ENCODE results near the gene PREB. TPM values are rescaled to one million over a fixed set of nuclear protein-coding genes. Genes with fewer than 3 reads are reported as not detected.
A peak's percentile ranks its signal among the peaks of the same experiment; 100 is the strongest.

Gene PREB
- total and polyA plus RNA-seq, 2 of the 13 experiments (the other 11 are each of a cell fraction or from before 2014, with no cell fraction given), result 112 to 192 TPM

- TF ChIP-seq ZNF646 (CRISPR knock-in tag; IDR thresholded peaks at IDR 0.05), result no peak
- no peak; the same call in 1 of the 2 replicates for TF ChIP-seq ZNF274 (CRISPR knock-in tag; IDR thresholded peaks at IDR 0.05)
- peak; percentile 64; the same call in 1 of the 2 replicates for TF ChIP-seq SSRP1 (CRISPR knock-in tag; IDR thresholded peaks at IDR 0.05)
- no peak for TF ChIP-seq KAT2B (IDR thresholded peaks at IDR 0.05; ENCODE audit: borderline replicate concordance, low read depth, low read length)
- TF ChIP-seq PLRG1 (conservative IDR thresholded peaks at IDR 0.05), result no peak
- TF ChIP-seq MTF2 (CRISPR knock-in tag; IDR thresholded peaks at IDR 0.05; ENCODE audit: borderline replicate concordance), result no peak; the same call in 1 of the 2 replicates
- no peak for TF ChIP-seq MAFK (conservative IDR thresholded peaks at IDR 0.05 in 1 of 2, IDR thresholded peaks at IDR 0.05 in 1 of 2; ENCODE audit: low read length in 2 of 2)
- 0 out of 2 replicates have a peak, but pooled peaks have one; percentile 54 for TF ChIP-seq ZNF761 (CRISPR knock-in tag; conservative IDR thresholded peaks at IDR 0.05)
- TF ChIP-seq ZNF7 (CRISPR knock-in tag; IDR thresholded peaks at IDR 0.05), result no peak
- TF ChIP-seq SOX13 (IDR thresholded peaks at IDR 0.05), result no peak
- TF ChIP-seq SOX13 (CRISPR knock-in tag; conservative IDR thresholded peaks at IDR 0.05 in 1 of 2, IDR thresholded peaks at IDR 0.05 in 1 of 2), result peak in 1 of 2 experiments; percentile 58; a peak in 1 of 4 replicates
- TF ChIP-seq ZBTB4 (CRISPR knock-in tag; IDR thresholded peaks at IDR 0.05; ENCODE audit: borderline replicate concordance), result no peak
- TF ChIP-seq UBTF (CRISPR knock-in tag; IDR thresholded peaks at IDR 0.05), result peak; percentile 84; the same call in 1 of the 2 replicates
These were observed 48.2 kb downstream of the PREB start (continued) for GRCh38 chr2:27086090-27086723.

Measured in HepG2 (cell line).